Measurements from ENCODE around the gene PNRC1.

PNRC1 gene

DNA sequence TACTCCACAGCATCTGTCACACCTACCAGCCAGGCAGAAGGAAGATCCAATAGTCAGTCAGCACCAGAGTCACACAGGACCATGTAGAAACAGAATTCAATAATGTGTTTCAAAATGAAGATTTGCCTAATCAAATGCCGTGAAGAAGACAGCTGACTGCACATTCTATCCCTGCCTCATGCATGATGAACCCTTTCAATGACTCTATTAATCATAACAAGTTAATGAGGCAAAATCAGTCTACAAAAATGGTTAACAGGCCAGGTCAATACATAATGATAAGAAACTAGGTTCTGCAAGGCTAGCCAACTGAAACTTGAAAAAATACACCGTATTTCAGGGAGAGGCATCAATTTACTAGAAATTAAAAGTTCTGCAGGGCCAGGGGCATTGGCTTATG is 6.7 kb upstream of the PNRC1 start:
- no peak overlapping the region for H3K4me3 ChIP-seq (ENCODE audit: low read length)
- TF ChIP-seq, protein P1, sequence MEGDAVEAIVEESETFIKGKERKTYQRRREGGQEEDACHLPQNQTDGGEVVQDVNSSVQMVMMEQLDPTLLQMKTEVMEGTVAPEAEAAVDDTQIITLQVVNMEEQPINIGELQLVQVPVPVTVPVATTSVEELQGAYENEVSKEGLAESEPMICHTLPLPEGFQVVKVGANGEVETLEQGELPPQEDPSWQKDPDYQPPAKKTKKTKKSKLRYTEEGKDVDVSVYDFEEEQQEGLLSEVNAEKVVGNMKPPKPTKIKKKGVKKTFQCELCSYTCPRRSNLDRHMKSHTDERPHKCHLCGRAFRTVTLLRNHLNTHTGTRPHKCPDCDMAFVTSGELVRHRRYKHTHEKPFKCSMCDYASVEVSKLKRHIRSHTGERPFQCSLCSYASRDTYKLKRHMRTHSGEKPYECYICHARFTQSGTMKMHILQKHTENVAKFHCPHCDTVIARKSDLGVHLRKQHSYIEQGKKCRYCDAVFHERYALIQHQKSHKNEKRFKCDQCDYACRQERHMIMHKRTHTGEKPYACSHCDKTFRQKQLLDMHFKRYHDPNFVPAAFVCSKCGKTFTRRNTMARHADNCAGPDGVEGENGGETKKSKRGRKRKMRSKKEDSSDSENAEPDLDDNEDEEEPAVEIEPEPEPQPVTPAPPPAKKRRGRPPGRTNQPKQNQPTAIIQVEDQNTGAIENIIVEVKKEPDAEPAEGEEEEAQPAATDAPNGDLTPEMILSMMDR (IDR thresholded peaks at IDR 0.05; ENCODE audit: low read length): no peak
- TF ChIP-seq EZH2phosphoT487 (IDR thresholded peaks at IDR 0.05; ENCODE audit: low read length) (no peak), EZH2 (optimal IDR thresholded peaks at IDR 0.05; ENCODE audit: low read depth, low read length) (no peak)
- H3K4me1 ChIP-seq (ENCODE audit: low read length): no peaks in the 10 kb centered on the region
- no peaks in the 10 kb centered on the region for H3K27me3 ChIP-seq (replicated peaks; ENCODE audit: insufficient read depth, low read length)
- H3K27ac ChIP-seq (ENCODE audit: low read length): no peak overlapping the region
- H4K20me1 ChIP-seq (ENCODE audit: insufficient read depth, low read length): no peaks in the 10 kb centered on the region
- H3K9me3 ChIP-seq (replicated peaks; ENCODE audit: insufficient read depth, low read length): no peaks in the 10 kb centered on the region
- H3K9ac ChIP-seq (ENCODE audit: low read length): no peak overlapping the region
- H3K36me3 ChIP-seq (replicated peaks; ENCODE audit: insufficient read depth, low read length): no peaks in the 10 kb centered on the region
- no peaks in the 10 kb centered on the region for H3K79me2 ChIP-seq (ENCODE audit: low read length)
- no peaks in the 10 kb centered on the region for H3F3A ChIP-seq (ENCODE audit: insufficient read depth, low read length)
- no peaks in the 10 kb centered on the region for H3K9me2 ChIP-seq (replicated peaks; ENCODE audit: insufficient read depth, low read length)
- H3K4me2 ChIP-seq (ENCODE audit: low read depth, low read length): no peak overlapping the region
- DNase-seq: no peak
- no peak overlapping the region for H2AFZ ChIP-seq (ENCODE audit: low read length)

DNA sequence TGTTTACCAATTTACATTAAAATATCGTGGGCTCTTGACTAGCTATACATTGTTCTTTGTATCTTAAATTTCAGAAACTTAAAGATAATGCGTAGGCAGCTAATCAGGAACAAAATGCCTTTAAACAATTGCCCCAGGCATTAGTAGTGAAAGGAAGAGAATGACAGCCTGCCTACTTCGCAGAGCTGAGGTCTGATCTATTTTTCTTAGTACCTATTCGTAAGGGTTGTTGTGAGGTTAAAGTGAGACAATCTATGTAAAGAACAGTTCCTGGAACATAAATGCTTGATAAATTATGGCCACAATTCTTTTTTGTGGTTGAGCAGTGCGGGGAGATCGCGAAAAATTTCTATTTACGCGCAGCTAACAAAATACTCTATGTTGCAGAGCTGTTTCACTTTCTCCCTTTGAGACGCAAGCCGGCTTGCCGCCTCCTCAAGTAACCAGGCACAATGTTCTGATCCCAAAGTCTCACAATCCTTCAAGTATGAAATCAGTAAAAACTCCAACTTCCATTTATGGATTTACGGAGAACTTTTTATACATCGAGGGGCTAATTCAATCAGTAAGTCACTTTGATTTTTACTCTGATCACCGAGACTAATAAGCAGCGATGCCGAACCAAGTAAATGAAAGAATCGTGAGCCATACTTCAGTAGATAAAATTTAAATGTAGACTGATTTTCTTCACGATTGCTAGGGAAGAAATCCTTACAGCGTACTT is 878 bp upstream of the PNRC1 start:
- Histone ChIP-seq H3K9me2 (replicated peaks; ENCODE audit: insufficient read depth, low read length) (no peaks in the 10 kb centered on the region), H3K4me1 (ENCODE audit: low read length) (peaks cover 9% of the 10 kb centered on the region; the same call in 1 of the 2 replicates), H3F3A (ENCODE audit: insufficient read depth, low read length) (peaks cover 18% of the 10 kb centered on the region), H3K79me2 (ENCODE audit: low read length) (peaks cover 37% of the 10 kb centered on the region), H2AFZ (ENCODE audit: low read length) (peak overlapping the region; percentile 71), H3K27ac (ENCODE audit: low read length) (peak overlapping the region; percentile 66), H3K9ac (ENCODE audit: low read length) (peak overlapping the region; percentile 65), H4K20me1 (ENCODE audit: insufficient read depth, low read length) (peaks cover 23% of the 10 kb centered on the region; the same call in 1 of the 2 replicates), H3K27me3 (replicated peaks; ENCODE audit: insufficient read depth, low read length) (no peaks in the 10 kb centered on the region), H3K9me3 (replicated peaks; ENCODE audit: insufficient read depth, low read length) (no peaks in the 10 kb centered on the region), H3K4me3 (ENCODE audit: low read length) (peak overlapping the region; percentile 98), H3K36me3 (replicated peaks; ENCODE audit: insufficient read depth, low read length) (peaks cover 4% of the 10 kb centered on the region; the same call in 1 of the 2 replicates), H3K4me2 (ENCODE audit: low read depth, low read length) (peak overlapping the region; percentile 82)
- TF ChIP-seq, protein P1 (IDR thresholded peaks at IDR 0.05; ENCODE audit: low read length): no peak
- TF ChIP-seq EZH2phosphoT487 (IDR thresholded peaks at IDR 0.05; ENCODE audit: low read length) (no peak), EZH2 (optimal IDR thresholded peaks at IDR 0.05; ENCODE audit: low read depth, low read length) (no peak)
- peak; percentile 66 for DNase-seq

DNA sequence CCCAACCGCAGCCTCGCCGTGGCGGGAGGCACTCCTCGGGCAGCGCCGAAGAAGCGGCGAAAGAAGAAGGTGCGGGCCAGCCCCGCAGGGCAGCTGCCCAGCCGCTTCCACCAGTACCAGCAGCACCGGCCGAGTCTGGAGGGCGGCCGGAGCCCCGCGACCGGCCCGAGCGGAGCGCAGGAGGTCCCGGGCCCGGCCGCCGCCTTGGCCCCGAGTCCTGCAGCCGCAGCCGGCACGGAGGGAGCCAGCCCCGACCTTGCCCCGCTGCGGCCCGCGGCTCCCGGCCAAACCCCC is 525 bp downstream of the PNRC1 start:
- Histone ChIP-seq H3F3A (ENCODE audit: insufficient read depth, low read length) (peaks cover 18% of the 10 kb centered on the region), H3K36me3 (replicated peaks; ENCODE audit: insufficient read depth, low read length) (peaks cover 4% of the 10 kb centered on the region), H3K27me3 (replicated peaks; ENCODE audit: insufficient read depth, low read length) (no peaks in the 10 kb centered on the region), H3K27ac (ENCODE audit: low read length) (peak overlapping the region; percentile 95), H3K4me1 (ENCODE audit: low read length) (peaks cover 9% of the 10 kb centered on the region; the same call in 1 of the 2 replicates), H4K20me1 (ENCODE audit: insufficient read depth, low read length) (peaks cover 23% of the 10 kb centered on the region; the same call in 1 of the 2 replicates), H3K9ac (ENCODE audit: low read length) (peak overlapping the region; percentile 99), H3K79me2 (ENCODE audit: low read length) (peaks cover 41% of the 10 kb centered on the region), H3K4me3 (ENCODE audit: low read length) (peak overlapping the region; percentile 98), H3K4me2 (ENCODE audit: low read depth, low read length) (peak overlapping the region; percentile 73), H2AFZ (ENCODE audit: low read length) (no peak overlapping the region), H3K9me3 (replicated peaks; ENCODE audit: insufficient read depth, low read length) (no peaks in the 10 kb centered on the region), H3K9me2 (replicated peaks; ENCODE audit: insufficient read depth, low read length) (no peaks in the 10 kb centered on the region)
- TF ChIP-seq EZH2phosphoT487 (IDR thresholded peaks at IDR 0.05; ENCODE audit: low read length) (no peak), EZH2 (optimal IDR thresholded peaks at IDR 0.05; ENCODE audit: low read depth, low read length) (no peak)
- TF ChIP-seq, protein P1 (IDR thresholded peaks at IDR 0.05; ENCODE audit: low read length): no peak
- DNase-seq: peak; percentile 24
